Measurements from ENCODE around the gene TIMM23B.
"Not testable (repeated sequence)": the region's sequence is repeated elsewhere in the genome, so short reads cannot be mapped to it uniquely, and the experiment has no call there.

- TF ChIP-seq, protein P1, sequence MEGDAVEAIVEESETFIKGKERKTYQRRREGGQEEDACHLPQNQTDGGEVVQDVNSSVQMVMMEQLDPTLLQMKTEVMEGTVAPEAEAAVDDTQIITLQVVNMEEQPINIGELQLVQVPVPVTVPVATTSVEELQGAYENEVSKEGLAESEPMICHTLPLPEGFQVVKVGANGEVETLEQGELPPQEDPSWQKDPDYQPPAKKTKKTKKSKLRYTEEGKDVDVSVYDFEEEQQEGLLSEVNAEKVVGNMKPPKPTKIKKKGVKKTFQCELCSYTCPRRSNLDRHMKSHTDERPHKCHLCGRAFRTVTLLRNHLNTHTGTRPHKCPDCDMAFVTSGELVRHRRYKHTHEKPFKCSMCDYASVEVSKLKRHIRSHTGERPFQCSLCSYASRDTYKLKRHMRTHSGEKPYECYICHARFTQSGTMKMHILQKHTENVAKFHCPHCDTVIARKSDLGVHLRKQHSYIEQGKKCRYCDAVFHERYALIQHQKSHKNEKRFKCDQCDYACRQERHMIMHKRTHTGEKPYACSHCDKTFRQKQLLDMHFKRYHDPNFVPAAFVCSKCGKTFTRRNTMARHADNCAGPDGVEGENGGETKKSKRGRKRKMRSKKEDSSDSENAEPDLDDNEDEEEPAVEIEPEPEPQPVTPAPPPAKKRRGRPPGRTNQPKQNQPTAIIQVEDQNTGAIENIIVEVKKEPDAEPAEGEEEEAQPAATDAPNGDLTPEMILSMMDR (IDR thresholded peaks at IDR 0.05), result not testable (repeated sequence)
- TF ChIP-seq POLR2A, POLR2AphosphoS5 (IDR thresholded peaks at IDR 0.05): not testable (repeated sequence)
Measured at GRCh38 chr10:49900406-49900805, 41.4 kb upstream of the TIMM23B start.
